SU-DHL-6 (cell line): ENCODE data around the gene CHD3.

Experiments used
- H2AFZ ChIP-seq: fragments of 200-600 bp; sonication (generic); 2 replicates; pipeline ENCODE4 v1.6.1; 2014; ENCODE audit warnings: low read depth, mild to moderate bottlenecking, moderate library complexity, mixed read lengths, antibody characterized with exemption, low read length; ENCODE audit not compliant: severe bottlenecking
- H3F3A ChIP-seq: fragments of 200-600 bp; shearing (Covaris generic); 2 replicates; pipeline ENCODE4 v1.6.0; 2016; ENCODE audit warnings: antibody characterized with exemption, mild to moderate bottlenecking; ENCODE audit not compliant: insufficient read depth
- H3K27ac ChIP-seq: fragments of 200-600 bp; sonication (generic); 2 replicates; pipeline ENCODE4 v1.5.1; 2016; ENCODE audit warnings: low read depth, mild to moderate bottlenecking, low read length, moderate library complexity, mixed read lengths
- H3K27me3 ChIP-seq: fragments of 200-600 bp; sonication (generic), shearing (Covaris generic); 2 replicates; pipeline ENCODE4 v1.6.0; 2014; ENCODE audit warnings: mild to moderate bottlenecking, low read length
- H3K36me3 ChIP-seq: fragments of 200-600 bp; sonication (generic); 2 replicates; pipeline ENCODE4 v1.6.1; 2014; ENCODE audit warnings: mild to moderate bottlenecking, low read length, mixed read lengths
- H3K4me2 ChIP-seq: fragments of 300-600, 200-600 bp; shearing (Covaris generic), sonication (generic); 2 replicates; pipeline ENCODE4 v1.6.0; 2014; ENCODE audit warnings: low read length, low read depth, mild to moderate bottlenecking; ENCODE audit not compliant: poor library complexity, severe bottlenecking
- H3K4me3 ChIP-seq: fragments of 200-600 bp; sonication (generic); 2 replicates; pipeline ENCODE4 v1.5.1; 2014; ENCODE audit warnings: antibody characterized with exemption, low read length, mild to moderate bottlenecking, mixed read lengths; ENCODE audit not compliant: insufficient read depth, poor library complexity, severe bottlenecking
- H3K79me2 ChIP-seq: fragments of 200-600 bp; sonication (generic); 2 replicates; pipeline ENCODE4 v1.6.1; 2014; ENCODE audit warnings: mild to moderate bottlenecking, low read length, moderate library complexity; ENCODE audit not compliant: insufficient read depth
- H3K9ac ChIP-seq: fragments of 200-600 bp; sonication (generic); 2 replicates; pipeline ENCODE4 v1.7.0; 2014; ENCODE audit warnings: mild to moderate bottlenecking, low read length
- H3K9me2 ChIP-seq: fragments of 200-600 bp; sonication (generic); replicated peaks from 2 replicates; pipeline ENCODE4 v1.6.1; 2014; ENCODE audit warnings: low read length; ENCODE audit not compliant: insufficient read depth
- H3K9me3 ChIP-seq: fragments of 200-600 bp; sonication (generic); 2 replicates; pipeline ENCODE4 v1.6.1; 2014; ENCODE audit warnings: low read length, mixed read lengths; ENCODE audit not compliant: insufficient read depth
- H4K20me1 ChIP-seq: fragments of 200-600 bp; sonication (generic); 2 replicates; pipeline ENCODE4 v1.6.1; 2014; ENCODE audit warnings: low read depth, mild to moderate bottlenecking, antibody characterized with exemption, low read length, moderate library complexity, mixed read lengths
- CTCF ChIP-seq: fragments of 200-600 bp; sonication (generic); IDR thresholded peaks from one replicate; pipeline ENCODE4 v1.5.1; 2017; ENCODE audit warnings: antibody characterized with exemption, mild to moderate bottlenecking, low read length, moderate library complexity; ENCODE audit not compliant: insufficient read depth, poor library complexity, severe bottlenecking
- EZH2phosphoT487 ChIP-seq: fragments of 200-600 bp; sonication (generic), shearing (Covaris generic); conservative IDR thresholded peaks from 2 replicates; pipeline ENCODE4 v1.6.1; 2018; ENCODE audit warnings: mild to moderate bottlenecking, antibody characterized with exemption, low read length, moderate library complexity, mixed read lengths

CHD3 gene

GRCh38 chr17:7915611-7916384 is 27.2 kb downstream of the CHD3 start, which contains the start of gene RNF227:
RNF227 (minus strand) TSS chr17:7916289; CDS start chr17:7916195, 94 bp downstream.
- Histone ChIP-seq H3K27ac (peak within 1 kb of the TSS; percentile 63), H3K4me2 (peak within 1 kb of the TSS; percentile 97), H4K20me1 (no peaks in the 10 kb centered on the region), H2AFZ (peak within 1 kb of the TSS; percentile 61), H3K79me2 (peaks cover 6% of the 10 kb centered on the region; the same call in 1 of the 2 replicates), H3K4me3 (peak within 1 kb of the TSS; percentile 76), H3K9ac (peak within 1 kb of the TSS; percentile 75), H3K9me3 (no peaks in the 10 kb centered on the region), H3K27me3 (no peaks in the 10 kb centered on the region), H3F3A (peaks cover 18% of the 10 kb centered on the region), H3K9me2 (no peaks in the 10 kb centered on the region), H3K36me3 (no peaks in the 10 kb centered on the region)
- TF ChIP-seq EZH2phosphoT487 (no peak), CTCF (no peak)

- Histone ChIP-seq H3K36me3 (no peaks in the 10 kb centered on the region), H2AFZ (peak overlapping the region; percentile 61), H3K9me2 (no peaks in the 10 kb centered on the region), H3K27ac (no peak overlapping the region), H3K9me3 (no peaks in the 10 kb centered on the region), H3K9ac (peak overlapping the region; percentile 75; the same call in 1 of the 2 replicates), H3K4me2 (peak overlapping the region; percentile 97), H3F3A (peaks cover 18% of the 10 kb centered on the region), H4K20me1 (no peaks in the 10 kb centered on the region), H3K4me3 (no peak overlapping the region), H3K27me3 (no peaks in the 10 kb centered on the region), H3K79me2 (peaks cover 6% of the 10 kb centered on the region; the same call in 1 of the 2 replicates)
- TF ChIP-seq CTCF (no peak), EZH2phosphoT487 (no peak)
Observed at GRCh38 chr17:7916385-7916682, 27.7 kb downstream of the CHD3 start.

- Histone ChIP-seq H2AFZ (no peak overlapping the region), H3K4me3 (no peak overlapping the region), H3F3A (peaks cover 18% of the 10 kb centered on the region), H3K36me3 (no peaks in the 10 kb centered on the region), H3K9me3 (no peaks in the 10 kb centered on the region), H3K4me2 (no peak overlapping the region), H4K20me1 (no peaks in the 10 kb centered on the region), H3K27ac (no peak overlapping the region), H3K27me3 (no peaks in the 10 kb centered on the region), H3K9me2 (no peaks in the 10 kb centered on the region), H3K9ac (no peak overlapping the region), H3K79me2 (peaks cover 6% of the 10 kb centered on the region; the same call in 1 of the 2 replicates)
- TF ChIP-seq EZH2phosphoT487 = no peak
- no peak for TF ChIP-seq CTCF
Observed at GRCh38 chr17:7916808-7917207, 28.2 kb downstream of the CHD3 start.
